ENCODE data around the gene LY6G5C.

LY6G5C gene

GRCh38 chr6:31686483-31686882 lies 5.6 kb upstream of the LY6G5C start:
- no peaks in the 10 kb centered on the region for H3F3A ChIP-seq (ENCODE audit: insufficient read depth)
- no peak overlapping the region for H3K9ac ChIP-seq (ENCODE audit: low read length)
- H3K9me3 ChIP-seq (ENCODE audit: insufficient read depth, low read length): no peaks in the 10 kb centered on the region
- H2AFZ ChIP-seq (ENCODE audit: low read depth, low read length, severe bottlenecking): no peak overlapping the region
- no peak overlapping the region for H3K27ac ChIP-seq (ENCODE audit: low read depth, low read length)
- H3K36me3 ChIP-seq (ENCODE audit: low read length): no peaks in the 10 kb centered on the region
- no peaks in the 10 kb centered on the region for H3K9me2 ChIP-seq (replicated peaks; ENCODE audit: insufficient read depth, low read length)
- no peak overlapping the region for H3K4me2 ChIP-seq (ENCODE audit: low read depth, low read length, poor library complexity, severe bottlenecking)
- H3K4me3 ChIP-seq (ENCODE audit: insufficient read depth, low read length, poor library complexity, severe bottlenecking): no peak overlapping the region
- no peaks in the 10 kb centered on the region for H3K79me2 ChIP-seq (ENCODE audit: insufficient read depth, low read length)
- no peaks in the 10 kb centered on the region for H4K20me1 ChIP-seq (ENCODE audit: low read depth, low read length)
- TF ChIP-seq EZH2phosphoT487 (conservative IDR thresholded peaks at IDR 0.05; ENCODE audit: low read length) (no peak), CTCF (IDR thresholded peaks at IDR 0.05; ENCODE audit: insufficient read depth, low read length, poor library complexity, severe bottlenecking) (no peak)
- no peaks in the 10 kb centered on the region for H3K27me3 ChIP-seq (ENCODE audit: low read length)

DNA sequence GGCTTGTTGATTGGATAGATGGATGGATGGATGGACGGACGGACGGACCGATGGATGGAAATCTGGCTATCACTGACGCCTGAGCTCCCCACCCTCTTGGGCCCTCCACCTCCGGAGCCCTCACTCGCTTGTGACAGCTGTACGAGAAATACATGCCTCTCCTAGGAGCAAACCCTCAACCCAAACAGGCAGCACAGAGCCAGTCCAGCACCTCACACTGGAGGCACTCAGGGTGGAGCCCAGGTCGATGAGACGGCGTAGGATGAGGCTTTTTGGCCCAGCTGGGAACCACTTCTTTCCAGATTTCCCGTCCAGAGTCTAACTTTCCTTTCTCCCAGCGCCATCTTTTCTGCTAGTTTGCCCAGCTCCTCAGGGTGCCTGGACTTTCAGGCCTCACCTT lies 2.7 kb upstream of the LY6G5C start:
- H3K4me3 ChIP-seq (ENCODE audit: insufficient read depth, low read length, poor library complexity, severe bottlenecking): no peak overlapping the region
- no peaks in the 10 kb centered on the region for H3K36me3 ChIP-seq (ENCODE audit: low read length)
- no peaks in the 10 kb centered on the region for H3F3A ChIP-seq (ENCODE audit: insufficient read depth)
- no peak overlapping the region for H3K4me2 ChIP-seq (ENCODE audit: low read depth, low read length, poor library complexity, severe bottlenecking)
- H3K9ac ChIP-seq (ENCODE audit: low read length): no peak overlapping the region
- no peaks in the 10 kb centered on the region for H3K27me3 ChIP-seq (ENCODE audit: low read length)
- no peak overlapping the region for H3K27ac ChIP-seq (ENCODE audit: low read depth, low read length)
- no peak overlapping the region for H2AFZ ChIP-seq (ENCODE audit: low read depth, low read length, severe bottlenecking)
- H3K9me3 ChIP-seq (ENCODE audit: insufficient read depth, low read length): no peaks in the 10 kb centered on the region
- no peaks in the 10 kb centered on the region for H3K79me2 ChIP-seq (ENCODE audit: insufficient read depth, low read length)
- no peak for TF ChIP-seq EZH2phosphoT487 (conservative IDR thresholded peaks at IDR 0.05; ENCODE audit: low read length)
- no peak for TF ChIP-seq CTCF (IDR thresholded peaks at IDR 0.05; ENCODE audit: insufficient read depth, low read length, poor library complexity, severe bottlenecking)
- H3K9me2 ChIP-seq (replicated peaks; ENCODE audit: insufficient read depth, low read length): no peaks in the 10 kb centered on the region
- H4K20me1 ChIP-seq (ENCODE audit: low read depth, low read length): no peaks in the 10 kb centered on the region

DNA sequence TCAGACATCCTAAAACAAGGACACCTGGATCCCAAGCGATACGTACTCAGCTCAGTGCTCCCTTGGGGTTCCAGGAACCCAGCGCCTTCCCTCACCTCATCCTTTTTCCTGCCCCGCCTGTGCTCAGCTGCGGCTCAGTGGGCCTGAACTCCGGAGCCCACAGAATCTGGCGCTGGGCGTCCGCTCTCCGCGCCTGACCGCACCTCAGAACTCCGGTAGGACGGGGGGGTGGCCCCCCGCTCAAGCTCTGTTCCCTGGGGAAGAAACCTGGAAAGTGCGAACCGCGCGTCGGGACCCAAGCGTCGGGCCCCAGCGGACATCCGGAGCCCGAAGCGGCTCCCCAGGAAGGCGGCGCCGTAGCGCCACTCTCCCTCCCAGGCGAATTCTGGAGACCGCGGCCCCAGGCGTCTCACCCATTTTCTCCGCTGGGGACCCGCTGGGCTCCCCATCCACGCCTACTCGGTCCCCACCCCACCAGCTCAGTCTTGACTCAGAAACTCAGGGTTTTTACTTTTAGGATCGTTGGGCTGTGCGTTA lies 336 bp upstream of the LY6G5C start:
- H3K27ac ChIP-seq (ENCODE audit: low read depth, low read length): no peak overlapping the region

More for the DNA sequence above, 336 bp upstream of the LY6G5C start:
- H3K4me2 ChIP-seq (ENCODE audit: low read depth, low read length, poor library complexity, severe bottlenecking): peak overlapping the region; percentile 30
- peak overlapping the region; percentile 9; the same call in 1 of the 2 replicates for H3K9ac ChIP-seq (ENCODE audit: low read length)
- H3K79me2 ChIP-seq (ENCODE audit: insufficient read depth, low read length): no peaks in the 10 kb centered on the region
- peak overlapping the region; percentile 23 for H2AFZ ChIP-seq (ENCODE audit: low read depth, low read length, severe bottlenecking)
- TF ChIP-seq CTCF (IDR thresholded peaks at IDR 0.05; ENCODE audit: insufficient read depth, low read length, poor library complexity, severe bottlenecking) (no peak), EZH2phosphoT487 (conservative IDR thresholded peaks at IDR 0.05; ENCODE audit: low read length) (no peak)
- H4K20me1 ChIP-seq (ENCODE audit: low read depth, low read length): no peaks in the 10 kb centered on the region
- H3K27me3 ChIP-seq (ENCODE audit: low read length): no peaks in the 10 kb centered on the region
- no peaks in the 10 kb centered on the region; the same call in 1 of the 2 replicates for H3F3A ChIP-seq (ENCODE audit: insufficient read depth)
- H3K36me3 ChIP-seq (ENCODE audit: low read length): no peaks in the 10 kb centered on the region
- H3K9me2 ChIP-seq (replicated peaks; ENCODE audit: insufficient read depth, low read length): no peaks in the 10 kb centered on the region
- no peak overlapping the region for H3K4me3 ChIP-seq (ENCODE audit: insufficient read depth, low read length, poor library complexity, severe bottlenecking)
- H3K9me3 ChIP-seq (ENCODE audit: insufficient read depth, low read length): no peaks in the 10 kb centered on the region

All from SU-DHL-6 (cell line).